MM.1S (cell line): ENCODE measurements around the gene SLC45A2.

Experiments
- EZH2 ChIP-seq: fragments of 300-600 bp; sonication (generic); optimal IDR thresholded peaks from 2 replicates; pipeline ENCODE3; 2017; ENCODE audit warnings: low read depth, mild to moderate bottlenecking, antibody characterized with exemption, low read length, mixed read lengths
- TF ChIP-seq, protein P1 (sequence below): fragments of 300-600 bp; sonication (generic); IDR thresholded peaks from 2 replicates; pipeline ENCODE4 v1.5.1; 2016; ENCODE audit warnings: antibody characterized with exemption, low read length, mixed read lengths

DNA sequence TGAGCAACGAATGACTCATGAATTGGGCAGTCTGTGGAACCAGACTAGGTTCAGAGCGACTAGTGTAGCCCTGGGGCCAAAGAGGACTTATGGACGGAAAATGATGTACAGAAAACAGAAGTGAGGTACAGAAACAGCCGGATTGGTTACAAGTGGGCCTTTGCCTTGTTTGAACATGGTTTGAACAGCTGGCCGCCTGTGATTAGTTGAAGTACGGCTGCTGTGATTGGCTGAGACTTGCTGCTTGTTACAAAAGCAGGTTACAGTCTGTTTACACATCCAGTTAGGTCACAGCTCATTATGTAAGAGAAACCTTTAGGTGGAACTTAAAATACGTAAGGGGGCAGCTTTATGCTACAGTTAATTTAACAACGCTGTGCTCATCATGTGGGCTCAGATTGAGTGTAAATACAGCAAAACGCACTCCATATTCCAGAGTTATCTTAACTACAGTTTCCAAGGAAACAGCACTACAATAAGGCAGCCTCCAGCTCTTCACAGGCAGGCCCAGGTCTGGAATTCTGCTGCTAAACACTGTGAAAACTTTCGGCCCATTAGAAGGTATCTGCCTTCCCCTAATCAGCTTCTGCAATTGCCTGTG is 16.8 kb upstream of the SLC45A2 start:
- TF ChIP-seq, protein P1, sequence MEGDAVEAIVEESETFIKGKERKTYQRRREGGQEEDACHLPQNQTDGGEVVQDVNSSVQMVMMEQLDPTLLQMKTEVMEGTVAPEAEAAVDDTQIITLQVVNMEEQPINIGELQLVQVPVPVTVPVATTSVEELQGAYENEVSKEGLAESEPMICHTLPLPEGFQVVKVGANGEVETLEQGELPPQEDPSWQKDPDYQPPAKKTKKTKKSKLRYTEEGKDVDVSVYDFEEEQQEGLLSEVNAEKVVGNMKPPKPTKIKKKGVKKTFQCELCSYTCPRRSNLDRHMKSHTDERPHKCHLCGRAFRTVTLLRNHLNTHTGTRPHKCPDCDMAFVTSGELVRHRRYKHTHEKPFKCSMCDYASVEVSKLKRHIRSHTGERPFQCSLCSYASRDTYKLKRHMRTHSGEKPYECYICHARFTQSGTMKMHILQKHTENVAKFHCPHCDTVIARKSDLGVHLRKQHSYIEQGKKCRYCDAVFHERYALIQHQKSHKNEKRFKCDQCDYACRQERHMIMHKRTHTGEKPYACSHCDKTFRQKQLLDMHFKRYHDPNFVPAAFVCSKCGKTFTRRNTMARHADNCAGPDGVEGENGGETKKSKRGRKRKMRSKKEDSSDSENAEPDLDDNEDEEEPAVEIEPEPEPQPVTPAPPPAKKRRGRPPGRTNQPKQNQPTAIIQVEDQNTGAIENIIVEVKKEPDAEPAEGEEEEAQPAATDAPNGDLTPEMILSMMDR: no peak
- TF ChIP-seq EZH2: no peak
